Measurements from ENCODE around the gene MSH4.
A peak's percentile ranks its signal among the peaks of the same experiment; 100 is the strongest.

Gene MSH4

DNA sequence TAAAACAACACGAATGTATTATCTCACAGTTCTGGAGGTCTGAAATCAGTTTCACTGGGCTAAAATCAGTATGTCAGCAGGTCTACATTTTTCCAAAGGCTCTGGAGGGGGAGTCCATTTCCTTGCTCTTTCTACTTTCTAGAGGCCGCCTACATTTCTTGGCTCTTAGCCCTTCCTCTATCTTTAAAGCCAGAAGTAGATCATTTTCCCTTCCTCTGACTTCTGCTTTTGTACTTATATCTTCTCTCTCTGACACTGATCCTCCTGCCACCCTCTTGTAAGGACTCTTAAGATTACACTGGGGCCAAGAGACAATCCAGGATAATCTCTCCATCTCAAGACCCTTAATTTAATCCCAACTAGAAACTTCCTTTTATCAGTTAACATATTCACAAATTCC is 41.4 kb downstream of the MSH4 start:
- no peak overlapping the region for H3K4me3 ChIP-seq (ENCODE audit: control insufficient read depth, low read depth, low read length)
- no peak for DNase-seq (ENCODE audit: low read depth)
- TF ChIP-seq, protein P1, sequence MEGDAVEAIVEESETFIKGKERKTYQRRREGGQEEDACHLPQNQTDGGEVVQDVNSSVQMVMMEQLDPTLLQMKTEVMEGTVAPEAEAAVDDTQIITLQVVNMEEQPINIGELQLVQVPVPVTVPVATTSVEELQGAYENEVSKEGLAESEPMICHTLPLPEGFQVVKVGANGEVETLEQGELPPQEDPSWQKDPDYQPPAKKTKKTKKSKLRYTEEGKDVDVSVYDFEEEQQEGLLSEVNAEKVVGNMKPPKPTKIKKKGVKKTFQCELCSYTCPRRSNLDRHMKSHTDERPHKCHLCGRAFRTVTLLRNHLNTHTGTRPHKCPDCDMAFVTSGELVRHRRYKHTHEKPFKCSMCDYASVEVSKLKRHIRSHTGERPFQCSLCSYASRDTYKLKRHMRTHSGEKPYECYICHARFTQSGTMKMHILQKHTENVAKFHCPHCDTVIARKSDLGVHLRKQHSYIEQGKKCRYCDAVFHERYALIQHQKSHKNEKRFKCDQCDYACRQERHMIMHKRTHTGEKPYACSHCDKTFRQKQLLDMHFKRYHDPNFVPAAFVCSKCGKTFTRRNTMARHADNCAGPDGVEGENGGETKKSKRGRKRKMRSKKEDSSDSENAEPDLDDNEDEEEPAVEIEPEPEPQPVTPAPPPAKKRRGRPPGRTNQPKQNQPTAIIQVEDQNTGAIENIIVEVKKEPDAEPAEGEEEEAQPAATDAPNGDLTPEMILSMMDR (conservative IDR thresholded peaks at IDR 0.05; ENCODE audit: control insufficient read depth, insufficient read depth, low read depth, low read length), result no peak

DNA sequence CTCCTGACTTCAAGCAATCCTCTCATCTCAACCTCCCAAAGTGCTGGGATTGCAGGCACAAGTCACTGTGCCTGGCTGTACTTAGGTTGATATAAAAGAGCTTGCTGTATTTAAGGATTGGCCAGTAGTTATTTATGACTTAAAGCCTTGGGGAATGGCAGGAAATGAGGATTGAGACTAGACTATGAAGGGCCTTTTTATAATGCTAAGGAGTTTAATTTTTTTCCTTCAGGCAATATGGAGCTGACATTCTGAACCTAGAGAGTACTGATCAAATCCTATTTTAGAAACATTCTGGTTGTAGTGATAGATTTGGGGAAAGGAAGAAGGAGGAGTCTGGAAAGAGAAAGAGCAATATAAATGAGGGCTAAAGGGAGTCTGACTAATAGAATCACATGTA is 44.7 kb downstream of the MSH4 start:
- TF ChIP-seq, protein P1 (conservative IDR thresholded peaks at IDR 0.05; ENCODE audit: control insufficient read depth, insufficient read depth, low read depth, low read length), result no peak
- H3K4me3 ChIP-seq (ENCODE audit: control insufficient read depth, low read depth, low read length), result no peak overlapping the region
- DNase-seq (ENCODE audit: low read depth), result no peak

DNA sequence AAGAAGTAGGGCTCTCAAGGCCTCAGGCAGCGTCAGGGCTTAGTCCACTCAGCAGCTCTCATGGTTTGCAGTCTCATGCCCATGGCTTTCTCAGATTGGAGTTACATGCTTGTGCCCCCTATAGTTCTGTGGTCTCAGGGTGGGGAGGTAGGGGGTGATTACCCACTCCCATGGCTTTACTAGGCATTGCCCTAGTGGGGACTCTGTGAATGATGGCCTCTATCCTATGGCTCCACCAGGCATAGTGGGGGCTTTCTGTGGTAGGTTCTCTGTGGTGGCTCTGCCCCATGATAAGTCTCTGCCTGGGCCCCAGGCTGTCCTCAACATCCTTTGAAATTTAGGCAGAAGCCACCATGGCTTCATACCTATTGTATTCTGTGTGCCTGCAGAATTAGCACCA is 48.9 kb downstream of the MSH4 start:
- no peak overlapping the region for H3K4me3 ChIP-seq (ENCODE audit: control insufficient read depth, low read depth, low read length)
- no peak for DNase-seq (ENCODE audit: low read depth)
- TF ChIP-seq, protein P1 (conservative IDR thresholded peaks at IDR 0.05; ENCODE audit: control insufficient read depth, insufficient read depth, low read depth, low read length), result no peak

DNA sequence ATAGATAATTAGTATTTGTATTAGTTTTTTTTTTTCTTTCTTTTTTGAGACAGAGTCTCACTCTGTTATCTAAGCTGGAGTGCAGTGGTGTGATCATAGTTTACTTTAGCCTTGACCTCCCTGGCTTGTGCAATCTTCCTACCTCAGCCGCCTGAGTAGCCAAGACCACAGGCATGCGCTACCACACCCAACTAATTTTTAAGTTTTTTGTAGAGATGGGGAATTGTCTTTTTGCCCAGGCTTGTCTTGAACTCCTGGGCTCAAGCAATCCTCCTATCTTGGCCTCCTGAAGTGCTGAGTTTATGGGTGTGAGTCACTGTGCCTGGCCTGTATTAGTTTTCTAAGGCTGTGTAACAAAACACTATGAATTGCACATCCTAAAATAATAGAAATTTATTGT is 58.3 kb downstream of the MSH4 start:
- TF ChIP-seq, protein P1 (conservative IDR thresholded peaks at IDR 0.05; ENCODE audit: control insufficient read depth, insufficient read depth, low read depth, low read length), result no peak
- DNase-seq (ENCODE audit: low read depth), result peak; percentile 58

DNA sequence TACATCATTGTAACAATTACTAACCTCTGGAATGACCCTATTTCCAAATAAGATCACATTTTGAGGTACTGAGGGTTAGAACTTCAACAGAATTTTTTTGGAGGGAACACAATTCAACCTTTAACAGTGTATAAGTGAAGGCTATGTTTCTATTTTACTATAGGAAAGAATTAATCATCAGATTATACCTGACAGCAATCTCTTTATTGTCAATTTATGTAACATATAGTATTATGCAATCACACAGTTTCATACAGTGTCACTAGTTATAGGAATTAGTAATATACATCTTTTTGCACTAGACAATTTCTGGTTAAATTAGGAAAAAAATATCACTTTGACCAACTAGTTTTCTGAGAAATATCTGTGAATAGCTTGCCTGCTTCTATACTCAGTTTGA is 59.1 kb downstream of the MSH4 start:
- no peak for DNase-seq (ENCODE audit: low read depth)
- no peak overlapping the region for H3K4me3 ChIP-seq (ENCODE audit: control insufficient read depth, low read depth, low read length)

More for the DNA sequence above, 58.3 kb downstream of the MSH4 start:
- H3K4me3 ChIP-seq (ENCODE audit: control insufficient read depth, low read depth, low read length), result no peak overlapping the region

DNA sequence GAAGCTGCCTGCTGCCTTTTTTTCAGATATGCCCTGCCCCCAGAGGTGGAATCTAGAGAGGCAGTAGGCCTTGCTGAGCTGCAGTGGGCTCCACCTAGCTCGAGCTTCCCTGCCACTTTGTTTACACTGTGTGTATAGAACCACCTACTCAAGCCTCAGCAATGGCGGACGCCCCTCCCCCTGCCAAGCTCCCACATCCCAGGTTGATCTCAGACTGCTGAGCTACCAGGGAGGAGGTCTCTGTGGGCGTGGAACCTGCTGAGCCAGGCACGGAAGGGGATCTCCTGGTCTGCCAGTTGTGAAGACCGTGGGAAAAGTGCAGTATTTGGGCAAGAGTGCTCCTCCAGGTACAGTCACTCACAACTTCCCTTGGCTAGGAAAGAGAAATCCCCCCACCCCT is 65.1 kb downstream of the MSH4 start:
- TF ChIP-seq, protein P1 (conservative IDR thresholded peaks at IDR 0.05; ENCODE audit: control insufficient read depth, insufficient read depth, low read depth, low read length), result no peak
- no peak overlapping the region for H3K4me3 ChIP-seq (ENCODE audit: control insufficient read depth, low read depth, low read length)
- no peak for DNase-seq (ENCODE audit: low read depth)

More for the DNA sequence above, 59.1 kb downstream of the MSH4 start:
- TF ChIP-seq, protein P1 (conservative IDR thresholded peaks at IDR 0.05; ENCODE audit: control insufficient read depth, insufficient read depth, low read depth, low read length), result no peak

DNA sequence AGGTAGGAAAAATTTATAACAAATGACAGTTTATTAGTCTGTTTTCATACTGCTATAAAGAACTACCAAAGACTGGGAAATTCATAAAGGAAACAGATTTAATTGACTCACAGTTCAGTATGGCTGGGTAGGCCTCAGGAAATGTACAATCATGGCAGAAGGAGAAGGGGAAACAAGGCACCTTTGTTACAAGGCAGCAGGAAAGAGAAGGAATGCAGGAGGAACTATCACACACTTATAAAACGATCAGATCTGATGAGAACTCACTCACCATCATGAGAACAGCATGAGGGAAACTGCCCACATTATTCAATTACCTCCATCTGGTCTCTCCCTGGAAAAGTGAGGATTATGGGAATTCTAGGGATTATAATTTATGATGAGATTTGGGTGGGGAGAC is 74.3 kb downstream of the MSH4 start:
- DNase-seq (ENCODE audit: low read depth), result no peak
- no peak overlapping the region for H3K4me3 ChIP-seq (ENCODE audit: control insufficient read depth, low read depth, low read length)
- TF ChIP-seq, protein P1 (conservative IDR thresholded peaks at IDR 0.05; ENCODE audit: control insufficient read depth, insufficient read depth, low read depth, low read length), result no peak
